Neural cell (in vitro differentiated cells): ENCODE data around the gene SLFN12L. TPM values are rescaled to one million over a fixed set of nuclear protein-coding genes. Genes with fewer than 3 reads are reported as not detected.

Experiments
- H2AFZ ChIP-seq: fragments of 200-600, 300-800 bp; sonication (generic), shearing (Covaris generic); 2 replicates; pipeline ENCODE4 v1.6.0; 2014; ENCODE audit warnings: low read depth, mild to moderate bottlenecking, antibody characterized with exemption, low read length, moderate library complexity
- H3F3A ChIP-seq: fragments of 200-600 bp; shearing (Covaris generic); 2 replicates; pipeline ENCODE4 v1.6.1; 2016; ENCODE audit warnings: mild to moderate bottlenecking, moderate library complexity, mixed read lengths, antibody characterized with exemption, low read length; ENCODE audit not compliant: insufficient read depth, poor library complexity, severe bottlenecking
- H3K27ac ChIP-seq: fragments of 200-600, 300-800 bp; sonication (generic), shearing (Covaris generic); 2 replicates; pipeline ENCODE4 v1.5.1; 2014; ENCODE audit warnings: mild to moderate bottlenecking, low read length, moderate library complexity
- H3K27me3 ChIP-seq: fragments of 300-800, 200-600 bp; sonication (generic), shearing (Covaris generic); 2 replicates; pipeline ENCODE4 v1.6.0; 2014; ENCODE audit warnings: mild to moderate bottlenecking, low read depth, low read length, moderate library complexity; ENCODE audit not compliant: insufficient read depth
- H3K36me3 ChIP-seq: fragments of 300-800, 200-600 bp; sonication (generic), shearing (Covaris generic); 2 replicates; pipeline ENCODE4 v1.5.1; 2014; ENCODE audit warnings: mild to moderate bottlenecking, antibody characterized with exemption, low read length, moderate library complexity; ENCODE audit not compliant: insufficient read depth
- H3K4me2 ChIP-seq: fragments of 300-800, 200-600 bp; sonication (generic), shearing (Covaris generic); 2 replicates; pipeline ENCODE4 v1.6.0; 2014; ENCODE audit warnings: mild to moderate bottlenecking, low read length
- H3K4me3 ChIP-seq: fragments of 300-800, 200-600 bp; sonication (generic), shearing (Covaris generic); 2 replicates; pipeline ENCODE4 v1.5.1; 2014; ENCODE audit warnings: mild to moderate bottlenecking, low read length, moderate library complexity
- H3K79me2 ChIP-seq: fragments of 200-600 bp; shearing (Covaris generic); replicated peaks from 2 replicates; pipeline ENCODE4 v1.6.0; 2014; ENCODE audit warnings: mild to moderate bottlenecking, low read length, moderate library complexity; ENCODE audit not compliant: insufficient read depth
- H3K9ac ChIP-seq: fragments of 300-800, 200-600 bp; sonication (generic), shearing (Covaris generic); 2 replicates; pipeline ENCODE4 v1.6.1; 2016; ENCODE audit warnings: mild to moderate bottlenecking, low read length, mixed read lengths
- H3K9me2 ChIP-seq: fragments of 200-600 bp; shearing (Covaris generic); 2 replicates; pipeline ENCODE4 v1.6.1; 2016; ENCODE audit warnings: mild to moderate bottlenecking, low read length, mixed read lengths; ENCODE audit not compliant: insufficient read depth
- H3K9me3 ChIP-seq: fragments of 200-600, 300-800 bp; sonication (generic), shearing (Covaris generic); 2 replicates; pipeline ENCODE4 v1.6.1; 2016; ENCODE audit warnings: mild to moderate bottlenecking, mixed run types, low read length, moderate library complexity, mixed read lengths
- H4K20me1 ChIP-seq: fragments of 200-600 bp; shearing (Covaris generic); 2 replicates; pipeline ENCODE4 v1.6.1; 2016; ENCODE audit warnings: mild to moderate bottlenecking, mixed run types; ENCODE audit not compliant: insufficient read depth
- EP300 ChIP-seq: fragments of 450-650 bp; conservative IDR thresholded peaks from 2 replicates; pipeline ENCODE4 v1.6.1; 2014; ENCODE audit warnings: antibody characterized with exemption, mild to moderate bottlenecking, moderate library complexity; ENCODE audit not compliant: poor library complexity, severe bottlenecking
- EZH2 ChIP-seq: fragments of 200-600, 300-800 bp; shearing (Covaris generic), sonication (generic); IDR thresholded peaks from 2 replicates; pipeline ENCODE4 v1.6.1; 2014; ENCODE audit warnings: antibody characterized with exemption, low read length, borderline replicate concordance, mild to moderate bottlenecking; ENCODE audit not compliant: insufficient read depth, poor library complexity, severe bottlenecking
- MXI1 ChIP-seq: fragments of 450-650 bp; conservative IDR thresholded peaks from 2 replicates; pipeline ENCODE4 v1.6.1; 2014; ENCODE audit warnings: antibody characterized with exemption, mild to moderate bottlenecking; ENCODE audit not compliant: poor library complexity, severe bottlenecking
- POLR2AphosphoS5 ChIP-seq: IDR thresholded peaks from 2 replicates; pipeline ENCODE4 v1.6.1; 2012
- RAD21 ChIP-seq: fragments of 450-650 bp; conservative IDR thresholded peaks from 2 replicates; pipeline ENCODE4 v1.6.1; 2014; ENCODE audit warnings: antibody characterized with exemption, mild to moderate bottlenecking, moderate library complexity
- SMC3 ChIP-seq: fragments of 450-650 bp; conservative IDR thresholded peaks from 2 replicates; pipeline ENCODE4 v1.6.1; 2014; ENCODE audit warnings: antibody characterized with exemption, mild to moderate bottlenecking, moderate library complexity; ENCODE audit not compliant: poor library complexity
- TAF1 ChIP-seq: IDR thresholded peaks from 2 replicates; pipeline ENCODE4 v1.6.1; 2012; ENCODE audit warnings: low read depth
- polyA plus RNA-seq: library from polyadenylated mRNA; depleted of rRNA; stranded (reverse); fragments of >200 nt; gene quantifications from 2 replicates; pipeline ENCODE4 v1.2.3, GENCODE V29; 2014
- TF ChIP-seq, protein P1 (sequence below): fragments of 450-650 bp; IDR thresholded peaks from 2 replicates; pipeline ENCODE4 v1.5.1; 2014; ENCODE audit warnings: antibody characterized with exemption, mild to moderate bottlenecking, moderate library complexity; ENCODE audit not compliant: poor library complexity, severe bottlenecking
- TF ChIP-seq, protein P2 (sequence below): IDR thresholded peaks from 2 replicates; pipeline ENCODE4 v1.6.1; 2012; ENCODE audit warnings: borderline replicate concordance

SLFN12L gene
- polyA plus RNA-seq, 1 donor from 2014 or later, result not detected

DNA sequence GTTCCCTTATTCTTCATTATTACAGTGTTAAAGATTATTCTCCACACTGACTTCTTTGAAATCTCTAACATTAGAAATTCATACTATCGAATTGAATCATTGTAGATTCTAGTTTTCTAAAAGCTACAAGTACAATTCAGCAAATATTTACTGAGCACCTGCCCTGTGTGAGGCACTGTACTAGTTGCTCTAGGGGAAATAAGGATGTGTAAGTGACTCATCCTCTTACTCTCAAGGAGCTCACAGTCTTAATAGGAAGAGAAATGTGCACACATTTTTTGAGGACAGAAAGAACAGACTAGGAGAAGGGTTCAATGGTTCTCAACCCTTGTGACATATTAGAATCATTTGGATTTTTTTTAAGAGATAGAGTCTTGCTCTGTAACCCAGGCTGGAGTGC is 7.7 kb upstream of the SLFN12L start:
- H3K9me2 ChIP-seq, result no peaks in the 10 kb centered on the region

DNA sequence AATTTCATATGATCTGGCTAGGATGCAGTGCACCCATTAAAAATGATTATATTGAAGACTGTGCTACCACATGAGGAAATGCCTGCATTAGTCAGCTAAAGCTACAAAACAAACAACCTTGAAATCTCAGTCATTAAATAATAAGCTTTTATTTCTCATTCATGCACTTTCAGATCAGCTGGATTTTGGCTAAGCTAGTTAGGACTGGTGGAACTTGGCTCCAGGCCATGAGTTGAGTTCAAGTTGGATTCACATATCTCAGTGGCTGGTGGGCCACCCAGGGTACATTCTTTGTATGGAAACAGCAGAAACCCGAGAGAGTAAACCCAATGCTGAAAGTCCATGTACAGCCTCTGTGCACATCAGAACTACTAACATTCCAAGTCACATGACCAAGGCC is 6.4 kb upstream of the SLFN12L start:
- Histone ChIP-seq H3K4me3 (no peak overlapping the region), H3K79me2 (no peaks in the 10 kb centered on the region), H3K9me3 (no peaks in the 10 kb centered on the region), H4K20me1 (no peaks in the 10 kb centered on the region), H3K9ac (no peak overlapping the region), H3K4me2 (no peak overlapping the region), H2AFZ (no peak overlapping the region), H3K9me2 (no peaks in the 10 kb centered on the region), H3K36me3 (no peaks in the 10 kb centered on the region), H3K27me3 (peaks cover 5% of the 10 kb centered on the region), H3F3A (no peaks in the 10 kb centered on the region), H3K27ac (no peak overlapping the region)
- TF ChIP-seq MXI1 (no peak), SMC3 (no peak), POLR2AphosphoS5 (no peak), TAF1 (no peak), EZH2 (no peak), EP300 (no peak), RAD21 (no peak)
- TF ChIP-seq, protein P1, sequence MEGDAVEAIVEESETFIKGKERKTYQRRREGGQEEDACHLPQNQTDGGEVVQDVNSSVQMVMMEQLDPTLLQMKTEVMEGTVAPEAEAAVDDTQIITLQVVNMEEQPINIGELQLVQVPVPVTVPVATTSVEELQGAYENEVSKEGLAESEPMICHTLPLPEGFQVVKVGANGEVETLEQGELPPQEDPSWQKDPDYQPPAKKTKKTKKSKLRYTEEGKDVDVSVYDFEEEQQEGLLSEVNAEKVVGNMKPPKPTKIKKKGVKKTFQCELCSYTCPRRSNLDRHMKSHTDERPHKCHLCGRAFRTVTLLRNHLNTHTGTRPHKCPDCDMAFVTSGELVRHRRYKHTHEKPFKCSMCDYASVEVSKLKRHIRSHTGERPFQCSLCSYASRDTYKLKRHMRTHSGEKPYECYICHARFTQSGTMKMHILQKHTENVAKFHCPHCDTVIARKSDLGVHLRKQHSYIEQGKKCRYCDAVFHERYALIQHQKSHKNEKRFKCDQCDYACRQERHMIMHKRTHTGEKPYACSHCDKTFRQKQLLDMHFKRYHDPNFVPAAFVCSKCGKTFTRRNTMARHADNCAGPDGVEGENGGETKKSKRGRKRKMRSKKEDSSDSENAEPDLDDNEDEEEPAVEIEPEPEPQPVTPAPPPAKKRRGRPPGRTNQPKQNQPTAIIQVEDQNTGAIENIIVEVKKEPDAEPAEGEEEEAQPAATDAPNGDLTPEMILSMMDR, result no peak
- TF ChIP-seq, protein P2, sequence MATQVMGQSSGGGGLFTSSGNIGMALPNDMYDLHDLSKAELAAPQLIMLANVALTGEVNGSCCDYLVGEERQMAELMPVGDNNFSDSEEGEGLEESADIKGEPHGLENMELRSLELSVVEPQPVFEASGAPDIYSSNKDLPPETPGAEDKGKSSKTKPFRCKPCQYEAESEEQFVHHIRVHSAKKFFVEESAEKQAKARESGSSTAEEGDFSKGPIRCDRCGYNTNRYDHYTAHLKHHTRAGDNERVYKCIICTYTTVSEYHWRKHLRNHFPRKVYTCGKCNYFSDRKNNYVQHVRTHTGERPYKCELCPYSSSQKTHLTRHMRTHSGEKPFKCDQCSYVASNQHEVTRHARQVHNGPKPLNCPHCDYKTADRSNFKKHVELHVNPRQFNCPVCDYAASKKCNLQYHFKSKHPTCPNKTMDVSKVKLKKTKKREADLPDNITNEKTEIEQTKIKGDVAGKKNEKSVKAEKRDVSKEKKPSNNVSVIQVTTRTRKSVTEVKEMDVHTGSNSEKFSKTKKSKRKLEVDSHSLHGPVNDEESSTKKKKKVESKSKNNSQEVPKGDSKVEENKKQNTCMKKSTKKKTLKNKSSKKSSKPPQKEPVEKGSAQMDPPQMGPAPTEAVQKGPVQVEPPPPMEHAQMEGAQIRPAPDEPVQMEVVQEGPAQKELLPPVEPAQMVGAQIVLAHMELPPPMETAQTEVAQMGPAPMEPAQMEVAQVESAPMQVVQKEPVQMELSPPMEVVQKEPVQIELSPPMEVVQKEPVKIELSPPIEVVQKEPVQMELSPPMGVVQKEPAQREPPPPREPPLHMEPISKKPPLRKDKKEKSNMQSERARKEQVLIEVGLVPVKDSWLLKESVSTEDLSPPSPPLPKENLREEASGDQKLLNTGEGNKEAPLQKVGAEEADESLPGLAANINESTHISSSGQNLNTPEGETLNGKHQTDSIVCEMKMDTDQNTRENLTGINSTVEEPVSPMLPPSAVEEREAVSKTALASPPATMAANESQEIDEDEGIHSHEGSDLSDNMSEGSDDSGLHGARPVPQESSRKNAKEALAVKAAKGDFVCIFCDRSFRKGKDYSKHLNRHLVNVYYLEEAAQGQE, result no peak

More for the DNA sequence above, 7.7 kb upstream of the SLFN12L start:
- H3K36me3 ChIP-seq, result no peaks in the 10 kb centered on the region
- no peaks in the 10 kb centered on the region for H3F3A ChIP-seq
- H4K20me1 ChIP-seq, result no peaks in the 10 kb centered on the region
- no peaks in the 10 kb centered on the region for H3K79me2 ChIP-seq
- H3K9me3 ChIP-seq, result no peaks in the 10 kb centered on the region
- no peak overlapping the region for H3K9ac ChIP-seq
- no peak overlapping the region for H2AFZ ChIP-seq
- no peak overlapping the region for H3K27ac ChIP-seq
- no peak overlapping the region for H3K4me2 ChIP-seq
- TF ChIP-seq, protein P2, result no peak
- TF ChIP-seq RAD21 (no peak), SMC3 (no peak), MXI1 (no peak), EP300 (no peak), TAF1 (no peak), EZH2 (no peak), POLR2AphosphoS5 (no peak)
- TF ChIP-seq, protein P1, result no peak
- H3K4me3 ChIP-seq, result no peak overlapping the region
- no peaks in the 10 kb centered on the region for H3K27me3 ChIP-seq
